ENCODE measurements around the gene TAS2R41. TPM values are rescaled to one million over a fixed set of nuclear protein-coding genes. Genes with fewer than 3 reads are reported as not detected.

TAS2R41 gene
- total and polyA plus RNA-seq, 2 of the 4 experiments (the other 2 are of a cell fraction) = not detected

- H2BK15ac ChIP-seq (ENCODE audit: low read depth, low read length) = no peak overlapping the region; the same call in 2 of the 3 replicates
- intact Hi-C loops (cut with micrococcal nuclease) = no loop called here
- no peak overlapping the region; the same call in 1 of the 2 replicates for H3K14ac ChIP-seq (replicated peaks; ENCODE audit: low read depth, low read length)
- dilution Hi-C loops (cut with HindIII; ENCODE audit: low sequenced_read_pairs, unreplicated experiment) = no loop called here
- no peak overlapping the region for H3K9ac ChIP-seq (ENCODE audit: low read depth, low read length)
- no peak overlapping the region for H2AK9ac ChIP-seq (replicated peaks; ENCODE audit: low read depth, low read length, poor library complexity)
- ChIA-PET POLR2A (ENCODE audit: unreplicated experiment) (no interaction called here), CTCF (no interaction called here)
- no peak overlapping the region; the same call in 1 of the 2 replicates for H4K91ac ChIP-seq (ENCODE audit: insufficient read depth, low read depth, low read length)
- ATAC-seq (ENCODE audit: low read depth) (no peak), DNase-seq (no peak)
- no CpG with 5 or more reads among the region's 1 CpG for WGBS, 2 experiments (ENCODE audit: extremely low coverage in 2 of 2, insufficient read length in 1 of 2)
- no peaks in the 10 kb centered on the region for H3K27me3 ChIP-seq (ENCODE audit: control insufficient read depth, insufficient read depth, low read length)
- H3K4me3 ChIP-seq (ENCODE audit: insufficient read depth, low read depth, low read length) = no peak overlapping the region
- H3K9me3 ChIP-seq (ENCODE audit: control insufficient read depth, insufficient read depth, low read length) = no peaks in the 10 kb centered on the region; the same call in 1 of the 2 replicates
- peak overlapping the region; percentile 67; the same call in 1 of the 2 replicates for H4K5ac ChIP-seq (ENCODE audit: low read depth, low read length)
- no peak overlapping the region for H3K4me2 ChIP-seq (ENCODE audit: low read depth, low read length)
- no peak overlapping the region for H2AFZ ChIP-seq (replicated peaks; ENCODE audit: low read length, poor library complexity)
- no peaks in the 10 kb centered on the region for H3K79me1 ChIP-seq (ENCODE audit: low read depth in 1 of 2, low read length in 2 of 2)
- peaks cover 14% of the 10 kb centered on the region for H3K4me1 ChIP-seq (ENCODE audit: control insufficient read depth, insufficient read depth, low read length)
- in situ Hi-C loops (cut with MboI; ENCODE audit: low sequenced_read_pairs) = no loop called here
- H3K18ac ChIP-seq (ENCODE audit: low read depth, low read length) = peak overlapping the region; percentile 47; the same call in 1 of the 2 replicates
- no peak overlapping the region for H4K8ac ChIP-seq (ENCODE audit: low read depth in 2 of 2, low read length in 2 of 2)
- H3K23ac ChIP-seq (ENCODE audit: low read depth, low read length) = no peak overlapping the region
- H3K36me3 ChIP-seq (ENCODE audit: control insufficient read depth, insufficient read depth, low read length) = no peaks in the 10 kb centered on the region
- H2BK120ac ChIP-seq (ENCODE audit: low read depth, low read length) = no peak overlapping the region
- peak overlapping the region; percentile 26; the same call in 1 of the 2 replicates for H3K4ac ChIP-seq (ENCODE audit: low read depth, low read length)
- no peak overlapping the region for H3K56ac ChIP-seq (ENCODE audit: extremely low read depth, insufficient read depth, low read length)
- no peak overlapping the region for H3K27ac ChIP-seq (ENCODE audit: insufficient read depth, low read length)
- TF ChIP-seq CEBPB (IDR thresholded peaks at IDR 0.05; ENCODE audit: low read depth, low read length) = no peak
- TF ChIP-seq RFX5 (IDR thresholded peaks at IDR 0.05; ENCODE audit: low read depth, low read length) = no peak
- TF ChIP-seq MXI1 (IDR thresholded peaks at IDR 0.05; ENCODE audit: borderline replicate concordance, low read depth, low read length) = no peak
- TF ChIP-seq FOS (IDR thresholded peaks at IDR 0.05; ENCODE audit: low read depth, low read length) = no peak
- no peak for TF ChIP-seq MAFK (IDR thresholded peaks at IDR 0.05; ENCODE audit: low read depth, low read length)
- no peak for TF ChIP-seq BHLHE40 (IDR thresholded peaks at IDR 0.05; ENCODE audit: low read depth, low read length)
- TF ChIP-seq CTCF (conservative IDR thresholded peaks at IDR 0.05; ENCODE audit: low read depth, low read length) = no peak
- TF ChIP-seq RAD21 (IDR thresholded peaks at IDR 0.05; ENCODE audit: low read length) = no peak
- TF ChIP-seq NFE2L2 (IDR thresholded peaks at IDR 0.05; ENCODE audit: low read depth, low read length) = no peak
- TF ChIP-seq USF2 (IDR thresholded peaks at IDR 0.05; ENCODE audit: low read depth, low read length) = no peak
- no peak for TF ChIP-seq RCOR1 (IDR thresholded peaks at IDR 0.05; ENCODE audit: insufficient replicate concordance, low read length)
- TF ChIP-seq POLR2A (IDR thresholded peaks at IDR 0.05; ENCODE audit: low read depth, low read length) = no peak
- TF ChIP-seq SMC3 (IDR thresholded peaks at IDR 0.05; ENCODE audit: low read depth, low read length) = no peak
- no peak for TF ChIP-seq ELK1 (IDR thresholded peaks at IDR 0.05; ENCODE audit: borderline replicate concordance, low read depth, low read length)
- no peak for TF ChIP-seq CHD1 (IDR thresholded peaks at IDR 0.05; ENCODE audit: low read depth, low read length)
- TF ChIP-seq MAZ (IDR thresholded peaks at IDR 0.05; ENCODE audit: borderline replicate concordance, low read depth, low read length) = no peak
- peaks cover 8% of the 10 kb centered on the region for H3K9me1 ChIP-seq (ENCODE audit: insufficient read depth, low read length)
- peak overlapping the region; percentile 77; the same call in 1 of the 2 replicates for H2BK20ac ChIP-seq (ENCODE audit: low read depth, low read length)
- no TSS peak for BruUV-seq (replicated peaks)
- no peaks in the 10 kb centered on the region; the same call in 1 of the 2 replicates for H4K20me1 ChIP-seq (ENCODE audit: insufficient read depth, low read length)
- H2BK5ac ChIP-seq (ENCODE audit: low read depth, low read length, poor library complexity, severe bottlenecking) = no peak overlapping the region
- peak overlapping the region; percentile 10 for H2AK5ac ChIP-seq (ENCODE audit: low read depth, low read length)
These were observed 18.3 kb upstream of the TAS2R41 start for GRCh38 chr7:143459359-143459758.

Data from IMR-90 (cell line).